K562 (cell line): ENCODE results near the gene EPO. TPM values are rescaled to one million over a fixed set of nuclear protein-coding genes. Genes with fewer than 3 reads are reported as not detected.
A peak's percentile ranks its signal among the peaks of the same experiment; 100 is the strongest.

Experiments
- CBFB ChIP-seq: sonication (generic); formaldehyde crosslinking; IDR thresholded peaks from 2 replicates; pipeline ENCODE4 v1.4.0; 2020; ENCODE audit warnings: mild to moderate bottlenecking, missing genetic modification reagents
- DDX20 ChIP-seq: fragments of 450-650 bp; IDR thresholded peaks from 2 replicates; pipeline ENCODE4 v1.6.1; 2016; ENCODE audit warnings: missing genetic modification characterization, low read depth, mild to moderate bottlenecking, missing compliant biosample characterization, moderate library complexity
- DEAF1 ChIP-seq: fragments of 450-650 bp; formaldehyde crosslinking; IDR thresholded peaks from 2 replicates; pipeline ENCODE4 v1.4.0; 2020; ENCODE audit warnings: mild to moderate bottlenecking, moderate library complexity
- FOXJ3 ChIP-seq: sonication (generic); formaldehyde crosslinking; IDR thresholded peaks from 2 replicates; pipeline ENCODE4 v1.4.0; 2020; ENCODE audit warnings: mild to moderate bottlenecking, missing genetic modification reagents
- HOXB6 ChIP-seq: fragments of 250-450 bp; sonication (Bioruptor Pico); IDR thresholded peaks from 2 replicates; pipeline ENCODE4 v1.5.1; 2022; ENCODE audit warnings: mild to moderate bottlenecking, borderline replicate concordance
- NR1H2 ChIP-seq: sonication (generic); formaldehyde crosslinking; IDR thresholded peaks from 2 replicates; pipeline ENCODE4 v1.4.0; 2020; ENCODE audit warnings: mild to moderate bottlenecking, missing genetic modification reagents
- OTX1 ChIP-seq: fragments of 450-650 bp; formaldehyde crosslinking; IDR thresholded peaks from 2 replicates; pipeline ENCODE4 v1.4.0; 2022; ENCODE audit warnings: mild to moderate bottlenecking
- RAD21 ChIP-seq, 2 experiments: fragments of 250-450 bp in 1 of 2; fragments of 450-650 bp in 1 of 2; sonication (Bioruptor Pico) in 1 of 2; formaldehyde crosslinking in 1 of 2; IDR thresholded peaks in 1 of 2; conservative IDR thresholded peaks in 1 of 2; 2 replicates each; pipeline versions ENCODE4 v1.4.0 to v1.8.0; 2020 to 2022; ENCODE audit warnings: mild to moderate bottlenecking in 2 of 2, moderate library complexity in 1 of 2
- RBFOX2 ChIP-seq: fragments of 200-400 bp; formaldehyde crosslinking; IDR thresholded peaks from 2 replicates; pipeline ENCODE4 v1.6.1; 2017; ENCODE audit warnings: low read depth, mild to moderate bottlenecking, low read length, moderate library complexity
- SAP30 ChIP-seq: fragments of 200-600 bp; sonication (generic); IDR thresholded peaks from 2 replicates; pipeline ENCODE4 v1.6.1; 2012; ENCODE audit warnings: borderline replicate concordance, low read depth, mild to moderate bottlenecking, moderate library complexity, low read length, control low read depth, inconsistent platforms; ENCODE audit not compliant: insufficient read depth, poor library complexity, severe bottlenecking
- SETDB1 ChIP-seq: IDR thresholded peaks from one replicate; pipeline ENCODE4 v1.6.1; 2012; ENCODE audit warnings: low read length, control low read depth, inconsistent platforms
- SMAD4 ChIP-seq: fragments of 250-450 bp; sonication (Bioruptor Pico); conservative IDR thresholded peaks from 2 replicates; pipeline ENCODE4 v1.8.0; 2021; ENCODE audit warnings: inconsistent platforms, mild to moderate bottlenecking, moderate library complexity
- STAT5A ChIP-seq: IDR thresholded peaks from 2 replicates; pipeline ENCODE4 v1.6.1; 2012; ENCODE audit warnings: low read length, inconsistent platforms, borderline replicate concordance
- STAT5B ChIP-seq: fragments of 250-450 bp; sonication (Bioruptor Pico); IDR thresholded peaks from 2 replicates; pipeline ENCODE4 v1.8.0; 2021; ENCODE audit warnings: mild to moderate bottlenecking, inconsistent platforms
- USF2 ChIP-seq: sonication (generic); formaldehyde crosslinking; IDR thresholded peaks from 2 replicates; pipeline ENCODE4 v1.5.0; 2020; ENCODE audit warnings: missing genetic modification reagents
- ZBTB17 ChIP-seq: fragments of 450-650 bp; formaldehyde crosslinking; IDR thresholded peaks from 2 replicates; pipeline ENCODE4 v1.4.0; 2020; ENCODE audit warnings: mild to moderate bottlenecking
- ZBTB9 ChIP-seq: fragments of 450-650 bp; formaldehyde crosslinking; IDR thresholded peaks from 2 replicates; pipeline ENCODE4 v1.4.0; 2020; ENCODE audit warnings: mild to moderate bottlenecking, moderate library complexity
- ZFX ChIP-seq: sonication (generic); formaldehyde crosslinking; IDR thresholded peaks from 2 replicates; pipeline ENCODE4 v1.8.0; 2022; ENCODE audit warnings: mild to moderate bottlenecking, missing genetic modification reagents, moderate library complexity
- ZNF174 ChIP-seq: fragments of 250-450 bp; sonication (Bioruptor Pico); IDR thresholded peaks from 2 replicates; pipeline ENCODE4 v1.4.0; 2020; ENCODE audit warnings: mild to moderate bottlenecking
- polyA plus RNA-seq, 8 experiments: library from polyadenylated mRNA; depleted of rRNA in 4 of 8; stranded (reverse) in 5 of 8; unstranded in 3 of 8; fragments of >200 nt; fragmentation: Nextera tagmentation in 2 of 8; fragmentation: Illumina TruSeq in 1 of 8; extraction: Ambion mirVana in 2 of 8; extraction: Trizol in 1 of 8; gene quantifications; 2 replicates each; pipeline versions ENCODE4 v1.2.1 to v1.2.3, GENCODE V29; 2011 to 2014; ENCODE audit warnings: inconsistent platforms in 1 of 8, missing spikeins in 1 of 8
- total RNA-seq, 7 experiments: library from RNA; depleted of rRNA in 6 of 7; stranded (reverse); fragments of >200 nt in 6 of 7; fragmentation: Illumina TruSeq in 2 of 7; extraction: Trizol in 2 of 7; gene quantifications; 2 replicates each; pipeline versions ENCODE4 v1.2.1 to v1.2.3, GENCODE V29; 2011 to 2021; ENCODE audit warnings: low replicate concordance in 1 of 7
- TF ChIP-seq, protein P1 (sequence below), 2 experiments: fragments of 450-650 bp; conservative IDR thresholded peaks; 2 replicates each; pipeline ENCODE4 v1.6.1; 2017; ENCODE audit warnings: mild to moderate bottlenecking in 2 of 2, moderate library complexity in 2 of 2

EPO gene
- total and polyA plus RNA-seq, 9 of the 15 experiments (the other 6 are each of a cell fraction or from before 2014, with no cell fraction given): 0.06 to 0.41 (median 0.07) TPM; not detected in 6

DNA sequence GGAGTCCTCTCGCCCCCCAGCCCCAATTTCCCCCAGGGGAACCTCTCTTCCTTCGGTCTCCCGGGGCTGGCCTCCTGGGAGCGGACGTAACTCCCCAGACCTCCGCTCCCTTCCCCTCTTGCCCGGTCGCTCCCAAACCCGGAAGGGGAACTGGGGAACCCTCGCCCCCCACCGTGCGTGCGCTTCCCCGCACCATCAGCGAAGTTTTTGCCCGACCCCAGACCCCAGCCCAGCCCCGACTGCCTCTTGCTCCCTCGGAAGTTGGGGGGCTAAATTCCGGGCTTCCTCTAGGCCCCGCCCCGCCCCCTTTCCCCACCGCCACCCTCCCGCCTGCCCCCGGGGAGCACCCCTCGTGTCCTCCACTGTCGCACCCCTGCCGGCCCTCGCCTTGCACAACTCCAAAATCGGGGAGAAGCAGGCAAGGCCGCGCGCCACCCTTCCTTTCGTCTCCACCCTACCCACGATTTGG lies 46.3 kb upstream of the EPO start (continued):
- TF ChIP-seq, protein P1, sequence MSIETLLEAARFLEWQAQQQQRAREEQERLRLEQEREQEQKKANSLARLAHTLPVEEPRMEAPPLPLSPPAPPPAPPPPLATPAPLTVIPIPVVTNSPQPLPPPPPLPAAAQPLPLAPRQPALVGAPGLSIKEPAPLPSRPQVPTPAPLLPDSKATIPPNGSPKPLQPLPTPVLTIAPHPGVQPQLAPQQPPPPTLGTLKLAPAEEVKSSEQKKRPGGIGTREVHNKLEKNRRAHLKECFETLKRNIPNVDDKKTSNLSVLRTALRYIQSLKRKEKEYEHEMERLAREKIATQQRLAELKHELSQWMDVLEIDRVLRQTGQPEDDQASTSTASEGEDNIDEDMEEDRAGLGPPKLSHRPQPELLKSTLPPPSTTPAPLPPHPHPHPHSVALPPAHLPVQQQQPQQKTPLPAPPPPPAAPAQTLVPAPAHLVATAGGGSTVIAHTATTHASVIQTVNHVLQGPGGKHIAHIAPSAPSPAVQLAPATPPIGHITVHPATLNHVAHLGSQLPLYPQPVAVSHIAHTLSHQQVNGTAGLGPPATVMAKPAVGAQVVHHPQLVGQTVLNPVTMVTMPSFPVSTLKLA (conservative IDR thresholded peaks at IDR 0.05): no peak
- TF ChIP-seq STAT5A: no peak
- no peak for TF ChIP-seq OTX1
- no peak for TF ChIP-seq DEAF1 (CRISPR knock-in tag)
- TF ChIP-seq SMAD4: peak; percentile 7
- TF ChIP-seq HOXB6: no peak
- TF ChIP-seq RAD21 (CRISPR knock-in tag; conservative IDR thresholded peaks at IDR 0.05 in 1 of 2, IDR thresholded peaks at IDR 0.05 in 1 of 2): 0 out of 4 replicates have a peak, but pooled peaks of 1 of the 2 experiments have one; percentile 0
- no peak for TF ChIP-seq FOXJ3 (CRISPR knock-in tag)
- no peak for TF ChIP-seq CBFB (CRISPR knock-in tag)
- no peak for TF ChIP-seq ZBTB17 (CRISPR knock-in tag)
- TF ChIP-seq SETDB1: no peak
- no peak for TF ChIP-seq ZBTB9 (CRISPR knock-in tag)
- TF ChIP-seq RBFOX2: peak; percentile 30; the same call in 1 of the 2 replicates
- TF ChIP-seq ZFX: peak; percentile 55; the same call in 1 of the 2 replicates
- no peak for TF ChIP-seq STAT5B (CRISPR knock-in tag)
- TF ChIP-seq DDX20 (tag): no peak
- TF ChIP-seq NR1H2 (CRISPR knock-in tag): no peak
- TF ChIP-seq ZNF174: no peak
- peak; percentile 39 for TF ChIP-seq SAP30
- TF ChIP-seq USF2 (CRISPR knock-in tag): no peak
